Ovary (tissue), 9 donors: ENCODE measurements around the gene PPM1M. TPM values are rescaled to one million over a fixed set of nuclear protein-coding genes. Genes with fewer than 3 reads are reported as not detected.

Experiments
- DNase-seq, 5 donors: peaks; one replicate each; pipeline ENCODE4 v3.0.0-alpha.2; 2019 to 2020
- H3K27ac ChIP-seq, 2 donors: fragments of 200-600 bp; one replicate each; pipeline versions ENCODE4 v1.5.1 to v1.8.0; 2019 to 2022
- H3K27me3 ChIP-seq: fragments of 200-600 bp; one replicate; pipeline ENCODE4 v1.8.0; 2022
- H3K36me3 ChIP-seq: fragments of 200-600 bp; sonication (generic); one replicate; pipeline ENCODE4 v1.5.1; 2019
- H3K4me1 ChIP-seq: one replicate; pipeline ENCODE4 v1.8.1; 2013; ENCODE audit warnings: mild to moderate bottlenecking, moderate library complexity; ENCODE audit not compliant: insufficient read depth
- H3K4me3 ChIP-seq: fragments of 200-600 bp; sonication (generic); one replicate; pipeline ENCODE4 v1.5.1; 2017
- H3K9me3 ChIP-seq, 2 donors: fragments of 200-600 bp in 1 of 2; sonication (generic) in 1 of 2; one replicate each; pipeline versions ENCODE4 v1.5.1 to v1.8.1; 2013 to 2019; ENCODE audit warnings: mild to moderate bottlenecking in 1 of 2, moderate library complexity in 1 of 2
- CTCF ChIP-seq, 3 donors: fragments of 450-650 bp in 2 of 3; fragments of 200-600 bp in 1 of 3; IDR thresholded peaks; one replicate each; pipeline versions ENCODE4 v1.5.1 to v1.8.0; 2016 to 2022; ENCODE audit warnings: antibody characterized with exemption in 3 of 3, mild to moderate bottlenecking in 1 of 3
- EP300 ChIP-seq: sonication (generic); formaldehyde crosslinking; IDR thresholded peaks from one replicate; pipeline ENCODE4 v1.6.1; 2017; ENCODE audit warnings: antibody characterized with exemption
- POLR2A ChIP-seq: fragments of 450-650 bp; IDR thresholded peaks from one replicate; pipeline ENCODE4 v1.6.1; 2017; ENCODE audit warnings: antibody characterized with exemption, mild to moderate bottlenecking, moderate library complexity
- WGBS, 3 donors: extraction: QIAGEN DNeasy Blood & Tissue Kit in 1 of 3; methylation state at CpG; one replicate each; pipeline versions ENCODE4 v1.1.5 to v1.1.7; 2013 to 2017; 5-methylcytosine and 5-hydroxymethylcytosine counted together
- intact Hi-C, 4 donors: fragments of 100-400 bp; cut with DNase I; formaldehyde crosslinking; loops; one replicate each; pipeline versions ENCODE4 v1.11.0 to v1.15.1; 2022 to 2023
- polyA plus RNA-seq, 2 donors: library from polyadenylated mRNA; stranded (reverse); fragments of 200-250 nt in 1 of 2; fragments of 350-450 nt in 1 of 2; fragmentation: Illumina TruSeq in 1 of 2; extraction: RNeasy Lipid Tissue Mini Kit (QIAGEN cat#74804) in 1 of 2; gene quantifications; one replicate each; pipeline ENCODE4 v1.2.3, GENCODE V29; 2013 to 2014
- total RNA-seq, 7 donors: library from RNA; depleted of rRNA in 2 of 7; stranded (reverse); fragments of >200 nt in 2 of 7; fragmentation: NEBNext Ultra II Directional in 3 of 7; extraction: Animal tissue kit (Norgen Biotek cat#: 25700) in 3 of 7; gene quantifications; one replicate each; pipeline versions ENCODE4 v1.1.0 to v1.2.4, GENCODE V29; 2016 to 2023
- donor health status: DM: no; HTN: no; CAD: no; lungs with moderate emphysema.
- donor health status: DM: no; HTN: no; CAD: no.
- donor health status: Bipolar disorder and iron deficiency.
- donor health status: DM: yes; HTN: yes; CAD: no.
- donor health status: DM: no; HTN: no; CAD: no.
- donor health status: DM: yes; HTN: yes; CAD: no.

PPM1M gene
- total and polyA plus RNA-seq, 9 donors, result 15.4 to 48.4 (median 25.7) TPM

GRCh38 chr3:52223449-52224408 is 21.8 kb upstream of the PPM1M start:
- H3K36me3 ChIP-seq, result no peaks in the 10 kb centered on the region
- intact Hi-C loops, result loop anchor here in 3 of 4 donors (5.0 to 10.0 kb wide), 3 partner anchors 51 to 124 kb away; partner anchors contain the start of gene WDR82 (in 1 of the 3)
- H3K9me3 ChIP-seq, result no peaks in the 10 kb centered on the region
- no peaks in the 10 kb centered on the region for H3K27me3 ChIP-seq
- no peak overlapping the region for H3K27ac ChIP-seq
- H3K4me1 ChIP-seq, result peaks cover 9% of the 10 kb centered on the region
- H3K4me3 ChIP-seq, result no peak overlapping the region
- WGBS, 3 donors, result 92 to 94% (median 93%) methylated on average over 32 of the region's 32 CpGs
- TF ChIP-seq EP300 (no peak), POLR2A (no peak), CTCF (IDR thresholded peaks at IDR 0.05) (no peak)
- peak in 2 of 5 donors; percentile 21 to 30 for DNase-seq

GRCh38 chr3:52225452-52226228 is 19.9 kb upstream of the PPM1M start, which contains the start of gene TLR9:
Gene TLR9, minus strand, starts transcription at chr3:52225645. Its CDS starts 116 bp downstream, at chr3:52225529.
- Histone ChIP-seq H3K9me3 (no peaks in the 10 kb centered on the region), H3K36me3 (peaks cover 2% of the 10 kb centered on the region), H3K27me3 (no peaks in the 10 kb centered on the region), H3K4me1 (peaks cover 9% of the 10 kb centered on the region), H3K4me3 (no peak within 1 kb of the TSS), H3K27ac (no peak within 1 kb of the TSS)
- intact Hi-C loops, result loop anchor here in 1 of 4 donors (10.0 kb wide), 1 partner anchor 49 kb away; the partner anchor contains the start of gene WDR82
- DNase-seq, result no peak
- TF ChIP-seq EP300, result no peak
- TF ChIP-seq POLR2A, result no peak
- no peak for TF ChIP-seq CTCF (IDR thresholded peaks at IDR 0.05)
- WGBS, 3 donors, result 70 to 75% (median 74%) methylated on average over 9 of the region's 9 CpGs

- Histone ChIP-seq H3K27ac (no peak overlapping the region), H3K4me1 (peaks cover 9% of the 10 kb centered on the region), H3K36me3 (peaks cover 2% of the 10 kb centered on the region), H3K27me3 (no peaks in the 10 kb centered on the region), H3K4me3 (no peak overlapping the region), H3K9me3 (no peaks in the 10 kb centered on the region)
- intact Hi-C loops, result loop anchor here in 1 of 4 donors (10.0 kb wide), 1 partner anchor 48 kb away; the partner anchor contains the start of gene WDR82
- WGBS, 3 donors, result 77 to 83% (median 79%) methylated on average over 5 of the region's 5 CpGs
- no peak for DNase-seq
- TF ChIP-seq CTCF (IDR thresholded peaks at IDR 0.05) (no peak), EP300 (no peak), POLR2A (no peak)
Observed at GRCh38 chr3:52226229-52226817, 19.2 kb upstream of the PPM1M start.

GRCh38 chr3:52227117-52227516 is 18.4 kb upstream of the PPM1M start:
- no peak overlapping the region for H3K27ac ChIP-seq

More at GRCh38 chr3:52227117-52227516, 18.4 kb upstream of the PPM1M start:
- no peak for TF ChIP-seq EP300
- TF ChIP-seq CTCF (IDR thresholded peaks at IDR 0.05), result no peak
- TF ChIP-seq POLR2A, result no peak
- peaks cover 2% of the 10 kb centered on the region for H3K36me3 ChIP-seq
- intact Hi-C loops, result loop anchor here in 1 of 4 donors (10.0 kb wide), 1 partner anchor 48 kb away; the partner anchor contains the start of gene WDR82
- peaks cover 2% of the 10 kb centered on the region for H3K4me1 ChIP-seq
- no peaks in the 10 kb centered on the region for H3K9me3 ChIP-seq
- DNase-seq, result no peak
- no peaks in the 10 kb centered on the region for H3K27me3 ChIP-seq
- 74 to 92% (median 88%) methylated on average over 4 of the region's 4 CpGs for WGBS, 3 donors
- no peak overlapping the region for H3K4me3 ChIP-seq
